T-helper 2 cell treated with Interferon-gamma antibody and Interleukin-4, amounts not matched to agents 5 μg/mL and 100 μg/mL, for 36 hours (primary cell): ENCODE data around the gene MRGPRD.

Experiments
- DNase-seq: peaks from one replicate; pipeline ENCODE4 v3.0.0; 2021; ENCODE audit warnings: low spot score
- H3K27ac Mint-ChIP-seq: one replicate; pipeline ENCODE4 v1.8.0; 2021; ENCODE audit warnings: mild to moderate bottlenecking, mixed read lengths
- H3K27me3 Mint-ChIP-seq: one replicate; pipeline ENCODE4 v1.8.0; 2021; ENCODE audit warnings: low read depth, mixed read lengths
- H3K36me3 Mint-ChIP-seq: one replicate; pipeline ENCODE4 v1.8.0; 2021; ENCODE audit warnings: low read depth, mixed read lengths
- H3K4me1 Mint-ChIP-seq: one replicate; pipeline ENCODE4 v1.8.0; 2021; ENCODE audit warnings: low read depth, mixed read lengths
- H3K4me3 Mint-ChIP-seq: one replicate; pipeline ENCODE4 v1.8.0; 2022; ENCODE audit warnings: mild to moderate bottlenecking, moderate library complexity, mixed read lengths
- H3K9me3 Mint-ChIP-seq: one replicate; pipeline ENCODE4 v1.8.0; 2021; ENCODE audit warnings: mixed read lengths

Gene MRGPRD

DNA sequence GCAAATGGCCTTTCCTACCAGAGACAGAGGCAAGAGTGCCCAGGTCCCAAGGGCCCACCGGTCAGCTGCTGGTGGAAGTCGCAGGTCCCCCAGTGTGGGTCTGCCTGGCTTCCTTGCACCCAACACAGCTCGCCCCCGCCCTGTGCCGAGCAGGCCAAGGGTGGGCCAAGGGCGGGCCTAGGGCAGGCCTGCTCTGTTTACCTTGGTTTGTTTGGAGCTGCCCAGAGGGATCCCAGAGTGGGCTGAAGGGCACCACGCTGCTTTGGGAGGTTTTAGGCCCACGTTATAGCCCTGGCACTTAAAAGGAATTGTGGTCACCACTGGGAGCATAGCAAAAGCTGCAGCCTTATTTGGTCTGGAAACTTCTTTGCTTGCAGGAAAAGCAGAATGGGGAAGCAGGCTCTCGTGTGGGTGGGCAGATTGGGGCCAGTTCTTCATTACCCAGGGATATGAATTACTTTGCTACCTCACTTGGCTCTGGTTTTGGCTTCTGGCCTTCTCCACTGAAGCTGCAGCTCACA is 38.0 kb downstream of the MRGPRD start:
- no peaks in the 10 kb centered on the region for H3K27me3 Mint-ChIP-seq
- H3K36me3 Mint-ChIP-seq = peaks cover 3% of the 10 kb centered on the region
- H3K4me3 Mint-ChIP-seq = no peak overlapping the region
- no peak for DNase-seq
- no peaks in the 10 kb centered on the region for H3K9me3 Mint-ChIP-seq
- H3K27ac Mint-ChIP-seq = no peak overlapping the region
- H3K4me1 Mint-ChIP-seq = peaks cover under 1% of the 10 kb centered on the region

DNA sequence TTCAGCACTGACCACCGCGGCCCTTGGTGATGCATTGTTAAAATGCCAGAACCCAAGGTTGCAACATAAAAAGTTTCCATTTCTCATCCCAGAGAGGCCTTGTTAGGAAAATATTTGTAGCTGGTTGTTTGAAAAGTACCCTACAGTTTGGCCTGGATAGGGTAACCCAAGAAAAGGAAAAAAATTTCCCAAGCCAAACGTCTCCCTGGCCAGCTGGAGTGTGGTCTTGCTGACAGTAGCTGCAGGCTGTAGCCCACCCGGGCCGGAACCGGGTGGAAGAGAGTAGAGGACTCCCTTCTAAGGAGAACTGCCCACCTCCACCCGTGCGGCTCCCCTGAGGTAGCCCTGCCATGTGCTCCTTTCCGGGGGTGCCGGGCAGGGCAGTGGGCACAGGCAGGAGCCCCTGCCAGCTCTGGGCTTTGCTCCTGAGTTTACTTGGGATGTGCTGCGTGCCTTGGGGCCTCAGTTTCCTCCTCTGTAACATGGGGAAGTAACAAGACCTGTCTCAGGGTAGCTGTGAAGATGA is 38.6 kb downstream of the MRGPRD start:
- no peaks in the 10 kb centered on the region for H3K9me3 Mint-ChIP-seq
- DNase-seq = no peak
- H3K27me3 Mint-ChIP-seq = no peaks in the 10 kb centered on the region
- no peaks in the 10 kb centered on the region for H3K4me1 Mint-ChIP-seq
- H3K4me3 Mint-ChIP-seq = no peak overlapping the region
- H3K27ac Mint-ChIP-seq = no peak overlapping the region
- peaks cover 3% of the 10 kb centered on the region for H3K36me3 Mint-ChIP-seq

DNA sequence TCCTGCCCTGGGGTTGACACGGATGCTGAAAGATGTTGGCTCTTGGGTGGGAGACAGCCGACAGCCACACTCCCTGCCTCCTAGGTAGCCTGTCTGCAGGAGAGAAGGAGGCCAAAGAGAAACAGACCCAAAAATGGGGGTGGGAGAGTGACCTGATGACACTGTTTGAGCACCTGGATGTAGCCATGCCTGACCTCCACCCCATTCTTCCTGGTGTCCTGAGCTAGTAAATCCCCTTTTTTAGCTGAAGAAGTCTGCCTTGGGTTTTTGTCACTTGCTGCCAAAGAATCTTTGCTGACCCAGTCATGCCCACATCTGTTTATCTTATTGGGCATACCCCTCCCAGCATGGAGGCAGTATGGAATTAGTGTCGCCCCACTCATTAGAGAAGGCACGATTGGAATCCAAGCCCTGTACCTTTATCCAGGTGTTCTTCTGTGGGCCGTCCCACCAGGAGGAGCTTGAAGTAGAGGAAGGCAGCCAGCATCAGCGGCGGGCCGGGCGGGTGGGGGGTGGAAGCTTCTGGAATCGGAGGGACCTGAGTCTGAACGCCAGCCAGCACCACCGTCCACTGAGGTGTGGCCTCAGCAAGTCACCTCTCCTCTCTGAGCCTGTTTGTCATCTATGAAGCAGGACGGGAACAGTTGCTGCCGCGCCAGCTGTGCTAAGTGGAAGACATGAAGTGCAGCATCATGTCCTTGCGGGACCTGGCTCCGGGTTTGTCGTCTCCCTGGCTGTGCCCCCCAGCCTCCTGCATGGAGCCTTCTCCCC is 39.3 kb downstream of the MRGPRD start:
- Mint-ChIP-seq H3K36me3 (peaks cover 3% of the 10 kb centered on the region), H3K27me3 (no peaks in the 10 kb centered on the region), H3K4me3 (no peak overlapping the region), H3K9me3 (no peaks in the 10 kb centered on the region), H3K4me1 (no peaks in the 10 kb centered on the region), H3K27ac (no peak overlapping the region)
- DNase-seq = no peak

DNA sequence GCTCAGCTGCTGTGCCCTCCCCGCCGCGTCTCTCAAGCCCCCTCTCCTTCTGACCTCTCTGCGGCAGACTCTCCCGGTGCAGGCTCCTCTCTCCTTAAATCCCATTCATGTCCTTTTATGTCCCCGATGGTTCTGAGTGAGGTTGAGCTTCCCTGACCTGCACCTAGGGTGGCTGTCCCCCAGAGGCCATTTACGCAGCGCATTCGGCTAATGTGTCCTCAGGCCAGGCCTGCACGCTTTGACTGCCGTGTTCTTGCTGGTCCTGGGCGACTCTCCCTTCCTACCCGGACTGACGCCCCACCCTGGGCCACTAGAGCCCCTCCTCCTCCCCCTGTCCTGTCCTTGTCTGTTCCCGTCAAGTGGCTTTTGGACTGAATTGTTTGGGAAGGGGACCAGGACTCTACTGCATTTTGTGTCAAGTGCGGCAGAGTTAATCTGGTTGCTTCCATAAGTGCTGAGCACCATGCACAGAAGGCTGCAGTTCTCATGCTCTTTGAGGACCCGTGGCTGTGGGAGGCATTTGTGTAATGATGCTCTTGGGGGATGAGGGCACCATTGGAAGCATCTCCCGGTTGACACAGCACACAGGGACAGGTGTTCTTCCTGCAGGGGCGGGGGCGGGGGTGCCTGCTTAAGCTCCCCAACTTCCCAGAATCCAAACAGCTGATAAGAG is 40.0 kb downstream of the MRGPRD start:
- no peak for DNase-seq
- H3K27me3 Mint-ChIP-seq = no peaks in the 10 kb centered on the region
- H3K27ac Mint-ChIP-seq = no peak overlapping the region
- no peaks in the 10 kb centered on the region for H3K4me1 Mint-ChIP-seq
- H3K36me3 Mint-ChIP-seq = peaks cover 8% of the 10 kb centered on the region
- no peaks in the 10 kb centered on the region for H3K9me3 Mint-ChIP-seq
- no peak overlapping the region for H3K4me3 Mint-ChIP-seq

DNA sequence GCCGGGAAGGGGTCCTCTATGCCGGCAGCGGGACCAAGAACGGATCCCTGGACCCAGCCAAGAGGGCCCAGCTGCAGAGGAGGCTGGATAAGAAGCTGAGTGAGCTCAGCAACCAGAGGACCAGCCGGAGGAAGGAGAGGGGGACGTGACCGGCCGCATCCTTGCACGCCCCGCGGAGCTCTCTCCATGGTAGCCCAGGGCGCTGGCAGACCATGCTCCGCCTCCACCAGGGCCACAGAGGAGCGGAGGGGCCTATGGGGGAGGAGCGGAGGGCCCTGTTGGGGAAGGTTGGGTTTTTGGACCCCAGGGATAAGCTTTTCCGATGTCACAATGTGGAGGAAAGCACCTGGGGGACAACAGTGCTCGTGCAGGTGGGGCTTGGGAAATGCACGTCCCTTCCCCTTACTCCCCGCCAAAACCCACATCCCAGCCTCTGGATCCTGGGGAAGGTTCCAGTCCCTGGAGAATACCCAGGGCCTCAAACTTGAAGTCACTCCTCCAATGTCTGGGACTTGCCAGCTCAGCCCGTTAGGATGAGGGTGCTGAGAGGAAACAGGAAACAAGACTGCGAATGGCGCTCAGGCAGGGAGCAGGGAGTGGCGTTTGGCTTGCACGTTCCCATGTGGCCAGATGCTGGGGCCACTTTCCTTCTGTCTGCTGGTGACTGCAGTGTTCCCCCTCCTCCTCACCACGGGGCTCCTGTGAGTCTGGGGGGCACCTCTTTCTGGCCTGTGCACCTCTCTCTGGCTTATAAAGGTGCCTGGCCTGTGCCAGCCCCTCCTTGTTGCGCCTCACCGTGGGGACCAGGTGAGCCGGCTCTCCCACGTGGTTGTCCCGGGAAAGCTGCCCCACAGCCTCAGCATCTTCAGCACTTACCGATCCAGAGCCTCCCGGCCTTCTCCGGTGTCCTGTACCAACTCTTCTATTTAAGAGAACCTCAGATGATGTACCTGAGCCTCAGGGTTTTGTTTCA is 40.9 kb downstream of the MRGPRD start:
- peaks cover 10% of the 10 kb centered on the region for H3K36me3 Mint-ChIP-seq
- no peak overlapping the region for H3K4me3 Mint-ChIP-seq
- no peaks in the 10 kb centered on the region for H3K9me3 Mint-ChIP-seq
- no peaks in the 10 kb centered on the region for H3K27me3 Mint-ChIP-seq
- DNase-seq = no peak
- H3K4me1 Mint-ChIP-seq = no peaks in the 10 kb centered on the region
- H3K27ac Mint-ChIP-seq = no peak overlapping the region

DNA sequence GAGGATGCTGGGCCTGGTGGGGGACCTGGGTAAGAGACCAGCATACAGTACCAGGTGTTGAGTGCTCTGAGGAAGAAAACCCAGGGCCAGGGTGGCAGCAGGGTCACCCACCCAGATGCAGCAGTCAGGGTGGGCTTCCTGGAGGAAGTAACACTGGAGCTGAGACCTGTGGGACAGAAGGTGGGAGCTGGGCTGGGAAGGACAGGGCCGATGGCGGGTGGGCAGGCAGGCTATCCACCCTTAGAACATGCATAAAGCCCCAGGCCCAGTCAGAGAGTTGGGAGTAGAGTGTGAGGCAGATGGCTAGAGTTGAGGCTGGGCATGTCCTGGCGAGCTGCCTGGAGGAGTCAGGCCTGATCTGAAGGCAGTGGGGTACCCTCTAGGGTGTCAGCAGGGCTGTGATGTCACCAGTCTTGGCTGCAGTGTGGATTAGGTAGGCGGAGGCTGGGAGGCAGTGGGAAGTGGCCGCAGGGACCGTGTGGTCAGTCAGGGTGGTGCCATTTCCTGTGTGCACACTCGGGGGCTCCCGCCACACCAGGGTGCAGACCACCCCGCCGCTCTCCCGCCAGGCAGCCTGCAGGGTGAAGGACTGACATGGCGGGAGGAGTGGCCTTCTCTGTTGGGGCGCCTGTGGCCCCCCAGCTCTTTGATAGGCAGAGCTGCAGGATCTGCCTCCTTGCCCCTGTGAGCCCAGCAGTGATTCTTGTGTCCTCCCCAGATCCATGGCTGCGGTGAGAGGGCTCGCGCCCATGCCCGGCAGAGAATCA is 41.8 kb downstream of the MRGPRD start:
- no peak overlapping the region for H3K27ac Mint-ChIP-seq
- peaks cover 10% of the 10 kb centered on the region for H3K36me3 Mint-ChIP-seq
- H3K27me3 Mint-ChIP-seq = no peaks in the 10 kb centered on the region
- no peak for DNase-seq
- H3K4me1 Mint-ChIP-seq = no peaks in the 10 kb centered on the region
- H3K9me3 Mint-ChIP-seq = no peaks in the 10 kb centered on the region
- H3K4me3 Mint-ChIP-seq = no peak overlapping the region

DNA sequence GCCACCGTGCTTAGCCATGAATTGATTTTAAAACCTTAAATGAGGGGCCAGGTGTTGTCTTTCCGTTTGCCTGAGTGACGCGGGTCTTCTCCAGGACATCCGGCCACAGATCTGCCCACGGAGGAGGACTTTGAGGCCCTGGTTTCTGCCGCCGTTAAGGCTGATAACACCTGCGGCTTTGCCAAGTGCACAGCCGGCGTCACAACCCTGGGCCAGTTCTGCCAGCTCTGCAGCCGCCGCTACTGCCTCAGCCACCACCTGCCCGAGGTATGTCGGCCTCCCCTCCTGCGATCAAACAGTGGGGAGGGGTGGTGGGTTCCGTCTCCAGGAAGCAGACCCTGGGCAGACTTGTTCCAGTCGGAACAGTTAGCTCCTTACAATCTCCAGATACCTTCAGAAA is 42.7 kb downstream of the MRGPRD start:
- H3K4me3 Mint-ChIP-seq = no peak overlapping the region
- H3K36me3 Mint-ChIP-seq = peaks cover 11% of the 10 kb centered on the region
- DNase-seq = no peak
- no peak overlapping the region for H3K27ac Mint-ChIP-seq
- H3K27me3 Mint-ChIP-seq = no peaks in the 10 kb centered on the region
- no peaks in the 10 kb centered on the region for H3K9me3 Mint-ChIP-seq
- no peaks in the 10 kb centered on the region for H3K4me1 Mint-ChIP-seq

DNA sequence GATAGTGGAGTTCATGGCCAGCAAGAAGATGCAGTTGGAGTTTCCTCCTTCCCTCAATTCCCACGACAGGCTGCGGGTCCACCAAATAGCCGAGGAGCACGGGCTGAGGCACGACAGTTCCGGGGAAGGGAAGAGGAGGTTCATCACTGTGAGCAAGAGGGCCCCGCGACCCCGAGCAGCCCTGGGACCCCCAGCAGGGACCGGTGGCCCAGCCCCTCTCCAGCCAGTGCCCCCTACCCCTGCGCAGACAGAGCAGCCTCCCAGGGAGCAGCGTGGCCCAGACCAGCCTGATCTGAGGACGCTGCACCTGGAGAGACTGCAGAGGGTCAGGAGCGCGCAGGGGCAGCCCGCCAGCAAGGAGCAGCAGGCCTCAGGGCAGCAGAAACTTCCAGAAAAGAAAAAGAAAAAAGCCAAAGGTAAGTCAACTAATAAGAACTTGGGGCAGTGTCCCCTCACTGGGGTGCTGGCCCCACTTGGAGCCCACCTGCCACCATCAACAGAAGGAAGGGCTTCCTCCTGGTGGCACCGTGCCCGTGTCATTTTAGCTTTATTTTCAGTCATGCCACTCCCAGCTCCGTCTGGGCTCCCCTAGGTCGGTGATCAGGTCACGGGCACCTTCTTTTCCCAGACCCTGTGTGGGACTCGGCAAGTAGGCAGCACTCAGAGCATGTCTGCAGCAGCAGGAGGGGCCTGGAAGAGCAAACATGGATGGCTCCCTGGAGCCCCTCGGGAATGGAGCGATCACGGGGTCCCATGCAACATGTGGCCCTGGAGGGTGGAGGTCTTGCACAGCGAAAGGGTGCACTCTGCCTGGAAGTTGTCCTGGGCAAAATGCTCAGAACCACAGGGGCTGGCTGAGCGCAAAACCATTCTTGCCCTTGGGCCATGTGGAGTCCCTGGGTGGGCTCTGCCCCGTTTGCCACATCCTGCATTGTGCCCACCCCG is 43.8 kb downstream of the MRGPRD start:
- H3K27ac Mint-ChIP-seq = no peak overlapping the region
- H3K27me3 Mint-ChIP-seq = no peaks in the 10 kb centered on the region
- DNase-seq = no peak
- H3K4me1 Mint-ChIP-seq = no peaks in the 10 kb centered on the region
- H3K36me3 Mint-ChIP-seq = peaks cover 11% of the 10 kb centered on the region
- H3K4me3 Mint-ChIP-seq = no peak overlapping the region
- no peaks in the 10 kb centered on the region for H3K9me3 Mint-ChIP-seq

DNA sequence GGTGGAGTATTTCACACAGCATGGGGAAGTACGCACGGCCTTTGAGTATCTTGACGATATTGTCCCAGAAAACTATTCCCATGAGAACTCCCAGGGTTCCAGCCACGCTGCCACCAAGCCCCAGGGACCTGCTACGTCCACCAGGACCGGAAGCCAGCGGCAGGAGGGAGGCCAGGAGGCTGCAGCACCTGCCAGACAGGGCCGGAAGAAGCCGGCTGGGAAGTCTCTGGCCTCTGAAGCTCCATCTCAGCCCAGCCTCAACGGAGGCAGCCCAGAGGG is 44.5 kb downstream of the MRGPRD start:
- H3K4me3 Mint-ChIP-seq = no peak overlapping the region
- H3K36me3 Mint-ChIP-seq = peaks cover 13% of the 10 kb centered on the region
- H3K27ac Mint-ChIP-seq = no peak overlapping the region
- no peaks in the 10 kb centered on the region for H3K4me1 Mint-ChIP-seq
- H3K27me3 Mint-ChIP-seq = no peaks in the 10 kb centered on the region
- no peak for DNase-seq
- H3K9me3 Mint-ChIP-seq = no peaks in the 10 kb centered on the region

DNA sequence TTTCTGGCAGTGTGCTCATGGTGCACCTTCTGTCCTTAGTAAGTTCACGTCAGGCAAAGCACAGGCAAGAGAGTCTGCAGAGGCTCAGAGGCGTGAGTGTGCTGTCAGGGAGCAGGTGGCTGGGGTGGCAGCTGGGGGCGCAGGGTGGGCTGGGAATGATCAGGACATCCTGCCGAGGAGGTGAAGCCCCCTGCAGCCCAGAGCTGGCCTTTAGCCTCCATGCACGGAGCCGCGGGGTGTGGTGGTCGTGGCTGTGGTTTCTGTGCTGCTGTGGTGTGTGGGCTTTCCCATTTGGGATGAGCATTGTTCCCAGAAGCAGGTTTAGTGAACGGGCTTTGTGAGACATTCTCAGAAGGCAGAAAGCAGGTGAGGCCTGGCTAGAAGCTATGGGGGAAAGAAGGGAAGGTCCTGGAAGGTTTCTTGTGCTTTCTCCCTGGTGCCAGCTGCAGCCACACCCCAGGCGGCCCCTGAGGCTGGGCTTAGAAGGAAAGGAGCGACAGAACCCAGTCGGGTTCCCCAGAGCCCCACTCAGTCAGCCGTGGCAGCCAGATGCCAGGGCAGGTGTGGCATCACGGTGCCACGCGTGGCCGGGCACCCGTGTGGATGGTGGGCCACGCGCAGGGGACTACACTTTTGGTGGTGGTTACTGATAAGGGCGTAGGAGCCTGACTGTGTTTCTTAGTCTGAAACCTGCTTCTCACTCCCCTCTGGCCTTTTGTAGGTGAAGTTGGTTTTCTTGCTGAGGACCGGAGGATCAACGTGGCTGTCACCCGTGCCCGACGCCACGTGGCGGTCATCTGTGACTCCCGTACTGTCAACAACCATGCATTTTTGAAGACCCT is 45.0 kb downstream of the MRGPRD start:
- H3K9me3 Mint-ChIP-seq = no peaks in the 10 kb centered on the region
- no peak overlapping the region for H3K27ac Mint-ChIP-seq
- H3K36me3 Mint-ChIP-seq = peaks cover 13% of the 10 kb centered on the region
- no peak for DNase-seq
- no peak overlapping the region for H3K4me3 Mint-ChIP-seq
- no peaks in the 10 kb centered on the region for H3K4me1 Mint-ChIP-seq
- H3K27me3 Mint-ChIP-seq = no peaks in the 10 kb centered on the region

DNA sequence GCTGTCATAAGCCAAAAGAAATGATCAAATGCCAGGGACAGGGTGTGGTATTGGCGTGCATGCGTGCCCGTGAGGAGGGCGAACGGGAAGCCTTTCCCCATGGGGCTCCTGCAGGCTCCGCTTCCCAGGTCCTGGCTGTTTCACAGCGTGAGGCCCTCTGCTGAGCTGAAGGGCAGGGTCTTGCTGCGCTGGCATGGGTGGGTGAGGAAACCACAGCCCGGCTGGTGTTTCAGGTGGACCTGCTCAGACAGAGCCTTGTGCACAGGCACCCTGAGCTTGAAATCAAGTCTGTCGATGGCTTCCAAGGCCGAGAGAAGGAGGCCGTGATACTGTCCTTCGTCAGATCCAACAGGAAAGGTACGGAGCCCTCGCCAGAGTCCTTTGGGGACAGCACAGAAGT is 45.7 kb downstream of the MRGPRD start:
- Mint-ChIP-seq H3K27me3 (no peaks in the 10 kb centered on the region), H3K4me1 (no peaks in the 10 kb centered on the region), H3K27ac (no peak overlapping the region), H3K4me3 (no peak overlapping the region), H3K9me3 (no peaks in the 10 kb centered on the region), H3K36me3 (peaks cover 19% of the 10 kb centered on the region)
- DNase-seq = no peak

DNA sequence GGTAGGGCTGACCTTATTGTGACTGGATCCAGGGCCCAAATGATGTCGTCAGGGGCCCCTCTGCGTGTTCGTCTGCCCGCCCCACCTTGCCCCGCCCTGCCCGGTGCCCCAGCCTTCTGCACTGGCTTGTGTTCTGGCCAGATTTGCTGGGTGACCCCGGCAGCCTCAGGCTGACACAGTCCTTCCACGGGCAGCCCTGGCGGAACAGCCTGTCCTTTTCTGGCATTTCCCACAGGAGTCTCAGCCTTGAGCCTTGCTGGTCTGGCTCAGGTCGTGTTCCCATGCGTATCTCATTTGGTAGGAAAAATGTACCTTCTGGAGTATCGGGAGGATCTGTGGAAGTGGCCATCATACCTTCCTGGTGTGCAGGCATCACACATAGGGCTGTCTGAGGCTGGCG is 46.1 kb downstream of the MRGPRD start:
- no peaks in the 10 kb centered on the region for H3K27me3 Mint-ChIP-seq
- no peaks in the 10 kb centered on the region for H3K9me3 Mint-ChIP-seq
- H3K36me3 Mint-ChIP-seq = peaks cover 22% of the 10 kb centered on the region
- no peak overlapping the region for H3K27ac Mint-ChIP-seq
- H3K4me3 Mint-ChIP-seq = no peak overlapping the region
- no peaks in the 10 kb centered on the region for H3K4me1 Mint-ChIP-seq
- DNase-seq = no peak
